ENCODE results near the gene SLC25A5. TPM values are rescaled to one million over a fixed set of nuclear protein-coding genes. Genes with fewer than 3 reads are reported as not detected.

SLC25A5 gene
- total and polyA plus RNA-seq, 2 experiments from 2014 or later: 348 to 451 TPM

DNA sequence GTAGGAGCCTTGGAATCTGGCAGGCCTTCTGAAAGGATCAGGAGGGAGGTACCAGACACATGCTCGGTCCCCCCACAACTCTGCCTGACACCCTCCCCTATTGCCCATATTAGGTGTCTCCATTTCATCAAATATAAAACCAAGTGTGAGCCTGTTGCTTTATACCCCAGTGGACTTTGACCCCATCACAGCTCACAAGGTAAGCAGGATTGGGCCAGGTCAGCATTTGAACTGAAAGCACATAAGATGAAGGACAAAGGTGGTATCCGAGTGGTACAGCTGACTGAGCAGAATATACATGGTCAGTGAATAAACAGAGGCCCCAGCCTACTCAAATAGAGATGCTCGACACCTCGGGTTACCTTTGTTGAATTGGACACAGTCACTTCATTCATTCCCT lies 49.1 kb upstream of the SLC25A5 start:
- H3K27me3 ChIP-seq (ENCODE audit: insufficient read depth): no peaks in the 10 kb centered on the region
- no peaks in the 10 kb centered on the region for H3K36me3 Mint-ChIP-seq (ENCODE audit: low read depth)
- H3K27ac Mint-ChIP-seq: no peak overlapping the region
- peaks cover 2% of the 10 kb centered on the region for H3K27me3 Mint-ChIP-seq (ENCODE audit: insufficient read depth, low read depth, poor library complexity)
- no peak overlapping the region for H3K4me3 ChIP-seq
- no peak overlapping the region for H3K4me3 Mint-ChIP-seq
- no peaks in the 10 kb centered on the region for H3K9me2 ChIP-seq (ENCODE audit: insufficient read depth)
- H3K9me3 Mint-ChIP-seq: no peaks in the 10 kb centered on the region
- H3K4me1 ChIP-seq (ENCODE audit: insufficient read depth): peaks cover 3% of the 10 kb centered on the region; the same call in 1 of the 2 replicates
- H4K20me1 ChIP-seq (replicated peaks; ENCODE audit: insufficient read depth): no peaks in the 10 kb centered on the region
- TF ChIP-seq, protein P1, sequence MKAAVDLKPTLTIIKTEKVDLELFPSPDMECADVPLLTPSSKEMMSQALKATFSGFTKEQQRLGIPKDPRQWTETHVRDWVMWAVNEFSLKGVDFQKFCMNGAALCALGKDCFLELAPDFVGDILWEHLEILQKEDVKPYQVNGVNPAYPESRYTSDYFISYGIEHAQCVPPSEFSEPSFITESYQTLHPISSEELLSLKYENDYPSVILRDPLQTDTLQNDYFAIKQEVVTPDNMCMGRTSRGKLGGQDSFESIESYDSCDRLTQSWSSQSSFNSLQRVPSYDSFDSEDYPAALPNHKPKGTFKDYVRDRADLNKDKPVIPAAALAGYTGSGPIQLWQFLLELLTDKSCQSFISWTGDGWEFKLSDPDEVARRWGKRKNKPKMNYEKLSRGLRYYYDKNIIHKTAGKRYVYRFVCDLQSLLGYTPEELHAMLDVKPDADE (IDR thresholded peaks at IDR 0.05): no peak
- TF ChIP-seq EZH2 (IDR thresholded peaks at IDR 0.05; ENCODE audit: low read depth, unreplicated experiment) (no peak), JUNB (IDR thresholded peaks at IDR 0.05; ENCODE audit: unreplicated experiment) (no peak), POLR2AphosphoS5 (IDR thresholded peaks at IDR 0.05; ENCODE audit: low read depth) (no peak)
- TF ChIP-seq, protein P2, sequence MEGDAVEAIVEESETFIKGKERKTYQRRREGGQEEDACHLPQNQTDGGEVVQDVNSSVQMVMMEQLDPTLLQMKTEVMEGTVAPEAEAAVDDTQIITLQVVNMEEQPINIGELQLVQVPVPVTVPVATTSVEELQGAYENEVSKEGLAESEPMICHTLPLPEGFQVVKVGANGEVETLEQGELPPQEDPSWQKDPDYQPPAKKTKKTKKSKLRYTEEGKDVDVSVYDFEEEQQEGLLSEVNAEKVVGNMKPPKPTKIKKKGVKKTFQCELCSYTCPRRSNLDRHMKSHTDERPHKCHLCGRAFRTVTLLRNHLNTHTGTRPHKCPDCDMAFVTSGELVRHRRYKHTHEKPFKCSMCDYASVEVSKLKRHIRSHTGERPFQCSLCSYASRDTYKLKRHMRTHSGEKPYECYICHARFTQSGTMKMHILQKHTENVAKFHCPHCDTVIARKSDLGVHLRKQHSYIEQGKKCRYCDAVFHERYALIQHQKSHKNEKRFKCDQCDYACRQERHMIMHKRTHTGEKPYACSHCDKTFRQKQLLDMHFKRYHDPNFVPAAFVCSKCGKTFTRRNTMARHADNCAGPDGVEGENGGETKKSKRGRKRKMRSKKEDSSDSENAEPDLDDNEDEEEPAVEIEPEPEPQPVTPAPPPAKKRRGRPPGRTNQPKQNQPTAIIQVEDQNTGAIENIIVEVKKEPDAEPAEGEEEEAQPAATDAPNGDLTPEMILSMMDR (conservative IDR thresholded peaks at IDR 0.05; ENCODE audit: low read depth in 2 of 2): no peak
- TF ChIP-seq, protein P3, sequence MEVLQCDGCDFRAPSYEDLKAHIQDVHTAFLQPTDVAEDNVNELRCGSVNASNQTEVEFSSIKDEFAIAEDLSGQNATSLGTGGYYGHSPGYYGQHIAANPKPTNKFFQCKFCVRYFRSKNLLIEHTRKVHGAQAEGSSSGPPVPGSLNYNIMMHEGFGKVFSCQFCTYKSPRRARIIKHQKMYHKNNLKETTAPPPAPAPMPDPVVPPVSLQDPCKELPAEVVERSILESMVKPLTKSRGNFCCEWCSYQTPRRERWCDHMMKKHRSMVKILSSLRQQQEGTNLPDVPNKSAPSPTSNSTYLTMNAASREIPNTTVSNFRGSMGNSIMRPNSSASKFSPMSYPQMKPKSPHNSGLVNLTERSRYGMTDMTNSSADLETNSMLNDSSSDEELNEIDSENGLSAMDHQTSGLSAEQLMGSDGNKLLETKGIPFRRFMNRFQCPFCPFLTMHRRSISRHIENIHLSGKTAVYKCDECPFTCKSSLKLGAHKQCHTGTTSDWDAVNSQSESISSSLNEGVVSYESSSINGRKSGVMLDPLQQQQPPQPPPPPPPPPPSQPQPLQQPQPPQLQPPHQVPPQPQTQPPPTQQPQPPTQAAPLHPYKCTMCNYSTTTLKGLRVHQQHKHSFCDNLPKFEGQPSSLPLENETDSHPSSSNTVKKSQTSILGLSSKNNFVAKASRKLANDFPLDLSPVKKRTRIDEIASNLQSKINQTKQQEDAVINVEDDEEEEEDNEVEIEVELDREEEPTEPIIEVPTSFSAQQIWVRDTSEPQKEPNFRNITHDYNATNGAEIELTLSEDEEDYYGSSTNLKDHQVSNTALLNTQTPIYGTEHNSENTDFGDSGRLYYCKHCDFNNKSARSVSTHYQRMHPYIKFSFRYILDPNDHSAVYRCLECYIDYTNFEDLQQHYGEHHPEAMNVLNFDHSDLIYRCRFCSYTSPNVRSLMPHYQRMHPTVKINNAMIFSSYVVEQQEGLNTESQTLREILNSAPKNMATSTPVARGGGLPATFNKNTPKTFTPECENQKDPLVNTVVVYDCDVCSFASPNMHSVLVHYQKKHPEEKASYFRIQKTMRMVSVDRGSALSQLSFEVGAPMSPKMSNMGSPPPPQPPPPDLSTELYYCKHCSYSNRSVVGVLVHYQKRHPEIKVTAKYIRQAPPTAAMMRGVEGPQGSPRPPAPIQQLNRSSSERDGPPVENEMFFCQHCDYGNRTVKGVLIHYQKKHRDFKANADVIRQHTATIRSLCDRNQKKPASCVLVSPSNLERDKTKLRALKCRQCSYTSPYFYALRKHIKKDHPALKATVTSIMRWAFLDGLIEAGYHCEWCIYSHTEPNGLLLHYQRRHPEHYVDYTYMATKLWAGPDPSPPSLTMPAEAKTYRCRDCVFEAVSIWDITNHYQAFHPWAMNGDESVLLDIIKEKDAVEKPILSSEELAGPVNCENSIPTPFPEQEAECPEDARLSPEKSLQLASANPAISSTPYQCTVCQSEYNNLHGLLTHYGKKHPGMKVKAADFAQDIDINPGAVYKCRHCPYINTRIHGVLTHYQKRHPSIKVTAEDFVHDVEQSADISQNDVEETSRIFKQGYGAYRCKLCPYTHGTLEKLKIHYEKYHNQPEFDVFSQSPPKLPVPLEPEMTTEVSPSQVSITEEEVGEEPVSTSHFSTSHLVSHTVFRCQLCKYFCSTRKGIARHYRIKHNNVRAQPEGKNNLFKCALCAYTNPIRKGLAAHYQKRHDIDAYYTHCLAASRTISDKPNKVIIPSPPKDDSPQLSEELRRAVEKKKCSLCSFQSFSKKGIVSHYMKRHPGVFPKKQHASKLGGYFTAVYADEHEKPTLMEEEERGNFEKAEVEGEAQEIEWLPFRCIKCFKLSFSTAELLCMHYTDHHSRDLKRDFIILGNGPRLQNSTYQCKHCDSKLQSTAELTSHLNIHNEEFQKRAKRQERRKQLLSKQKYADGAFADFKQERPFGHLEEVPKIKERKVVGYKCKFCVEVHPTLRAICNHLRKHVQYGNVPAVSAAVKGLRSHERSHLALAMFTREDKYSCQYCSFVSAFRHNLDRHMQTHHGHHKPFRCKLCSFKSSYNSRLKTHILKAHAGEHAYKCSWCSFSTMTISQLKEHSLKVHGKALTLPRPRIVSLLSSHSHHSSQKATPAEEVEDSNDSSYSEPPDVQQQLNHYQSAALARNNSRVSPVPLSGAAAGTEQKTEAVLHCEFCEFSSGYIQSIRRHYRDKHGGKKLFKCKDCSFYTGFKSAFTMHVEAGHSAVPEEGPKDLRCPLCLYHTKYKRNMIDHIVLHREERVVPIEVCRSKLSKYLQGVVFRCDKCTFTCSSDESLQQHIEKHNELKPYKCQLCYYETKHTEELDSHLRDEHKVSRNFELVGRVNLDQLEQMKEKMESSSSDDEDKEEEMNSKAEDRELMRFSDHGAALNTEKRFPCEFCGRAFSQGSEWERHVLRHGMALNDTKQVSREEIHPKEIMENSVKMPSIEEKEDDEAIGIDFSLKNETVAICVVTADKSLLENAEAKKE (CRISPR knock-in tag; IDR thresholded peaks at IDR 0.05): no peak
- H3F3A ChIP-seq (replicated peaks; ENCODE audit: low read depth): no peaks in the 10 kb centered on the region
- no peak overlapping the region for H3K4me2 ChIP-seq
- DNase-seq (ENCODE audit: low spot score) (no peak), ATAC-seq (no peak)
- H3K4me1 Mint-ChIP-seq: peaks cover 17% of the 10 kb centered on the region
- H3K79me2 ChIP-seq (replicated peaks; ENCODE audit: insufficient read depth): no peaks in the 10 kb centered on the region
- H3K36me3 ChIP-seq (ENCODE audit: insufficient read depth): no peaks in the 10 kb centered on the region
- no peak overlapping the region for H2AFZ ChIP-seq
- H3K27ac ChIP-seq (ENCODE audit: low read depth): no peak overlapping the region
